Measurements from ENCODE around the gene MYPN.

- TF ChIP-seq CTCF (IDR thresholded peaks at IDR 0.05; ENCODE audit: low read length) (no peak), EZH2 (IDR thresholded peaks at IDR 0.05; ENCODE audit: borderline replicate concordance, low read length) (no peak)
These were observed 9.6 kb upstream of the MYPN start for GRCh38 chr10:68099736-68100135.

Data from OCI-LY1 (cell line).